Measurements from ENCODE around the gene PCMTD2. TPM values are rescaled to one million over a fixed set of nuclear protein-coding genes. Genes with fewer than 3 reads are reported as not detected.

The PCMTD2 gene
- total RNA-seq, 4 donors from 2014 or later, result 51.3 to 96.9 (median 75.4) TPM

DNA sequence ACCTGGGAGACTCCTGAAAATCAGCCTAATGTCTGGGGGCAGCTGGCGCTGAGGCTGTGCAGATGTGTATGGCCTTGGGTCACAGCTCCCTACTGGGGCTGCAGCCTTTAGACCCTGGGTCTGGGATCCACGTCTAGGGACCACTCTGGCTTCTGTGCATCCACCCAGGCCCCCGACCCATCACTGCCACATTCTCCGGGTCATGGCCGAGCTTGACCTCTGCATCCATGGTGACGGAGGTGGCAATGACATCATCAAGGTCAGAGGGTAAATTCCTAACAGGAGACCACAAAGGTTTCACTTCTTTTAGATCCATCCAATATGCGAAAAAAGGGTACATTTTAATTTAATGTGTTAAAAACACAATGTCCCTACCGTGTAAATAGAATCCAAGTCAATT lies 14.5 kb upstream of the PCMTD2 start:
- Histone ChIP-seq H3K4me1 (peaks cover 0 to 10% of the 10 kb centered on the region in 2 donors), H3K27me3 (no peaks in the 10 kb centered on the region), H3K36me3 (no peaks in the 10 kb centered on the region), H3K9me3 (no peaks in the 10 kb centered on the region), H3K27ac (no peak overlapping the region), H3K4me3 (no peak overlapping the region)
- no peak for ATAC-seq
- in situ Hi-C loops (cut with MboI; ENCODE audit: low sequenced_read_pairs in 4 of 4) (no loop called here), intact Hi-C loops (cut with DNase I; ENCODE audit: low total_unique reads) (no loop called here)
- TF ChIP-seq POLR2A (IDR thresholded peaks at IDR 0.05), result no peak
- TF ChIP-seq, protein P1, sequence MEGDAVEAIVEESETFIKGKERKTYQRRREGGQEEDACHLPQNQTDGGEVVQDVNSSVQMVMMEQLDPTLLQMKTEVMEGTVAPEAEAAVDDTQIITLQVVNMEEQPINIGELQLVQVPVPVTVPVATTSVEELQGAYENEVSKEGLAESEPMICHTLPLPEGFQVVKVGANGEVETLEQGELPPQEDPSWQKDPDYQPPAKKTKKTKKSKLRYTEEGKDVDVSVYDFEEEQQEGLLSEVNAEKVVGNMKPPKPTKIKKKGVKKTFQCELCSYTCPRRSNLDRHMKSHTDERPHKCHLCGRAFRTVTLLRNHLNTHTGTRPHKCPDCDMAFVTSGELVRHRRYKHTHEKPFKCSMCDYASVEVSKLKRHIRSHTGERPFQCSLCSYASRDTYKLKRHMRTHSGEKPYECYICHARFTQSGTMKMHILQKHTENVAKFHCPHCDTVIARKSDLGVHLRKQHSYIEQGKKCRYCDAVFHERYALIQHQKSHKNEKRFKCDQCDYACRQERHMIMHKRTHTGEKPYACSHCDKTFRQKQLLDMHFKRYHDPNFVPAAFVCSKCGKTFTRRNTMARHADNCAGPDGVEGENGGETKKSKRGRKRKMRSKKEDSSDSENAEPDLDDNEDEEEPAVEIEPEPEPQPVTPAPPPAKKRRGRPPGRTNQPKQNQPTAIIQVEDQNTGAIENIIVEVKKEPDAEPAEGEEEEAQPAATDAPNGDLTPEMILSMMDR (IDR thresholded peaks at IDR 0.05 in 4 of 5, conservative IDR thresholded peaks at IDR 0.05 in 1 of 5), result no peak
- no peak for DNase-seq

DNA sequence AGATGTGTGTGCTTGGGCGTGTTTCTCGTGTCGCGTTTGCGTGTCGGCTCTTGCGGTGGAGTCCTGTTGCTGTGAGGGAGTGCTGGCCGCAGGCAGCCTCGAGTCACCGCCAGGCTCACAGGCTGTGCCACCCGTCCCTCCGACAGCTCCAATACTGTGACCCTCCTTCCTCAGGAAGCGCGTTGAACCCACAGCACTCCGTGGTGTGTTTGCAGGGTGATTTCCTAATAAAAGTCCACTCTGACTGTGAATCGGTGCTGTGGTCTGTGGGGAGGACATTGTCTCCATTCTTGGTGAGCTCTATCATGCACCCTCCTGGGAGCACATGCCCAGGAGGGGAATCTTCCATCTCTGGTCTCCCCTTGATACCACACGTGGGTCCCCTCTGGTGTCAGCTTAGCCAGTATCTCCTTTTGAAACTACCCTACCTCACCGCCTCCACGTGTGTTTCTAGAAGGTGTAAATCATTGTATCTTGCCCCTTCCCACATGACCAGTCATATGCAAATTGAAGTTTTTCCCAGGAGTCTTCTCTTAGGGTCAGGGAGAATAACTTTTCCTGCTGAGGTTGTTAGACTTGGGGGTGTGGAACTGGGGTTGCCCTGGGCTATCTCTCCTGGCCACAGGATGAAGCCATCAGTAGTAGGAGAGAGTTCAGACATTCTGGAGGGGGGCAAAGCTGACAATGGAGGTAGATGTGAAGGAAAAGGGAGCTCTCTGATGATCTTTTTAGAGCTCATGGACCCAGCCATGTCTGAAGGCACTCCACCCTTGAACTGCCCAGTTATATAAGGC lies 13.3 kb upstream of the PCMTD2 start:
- in situ Hi-C loops (cut with MboI; ENCODE audit: low sequenced_read_pairs in 4 of 4), result no loop called here
- no peaks in the 10 kb centered on the region for H3K36me3 ChIP-seq
- intact Hi-C loops (cut with DNase I; ENCODE audit: low total_unique reads), result no loop called here
- ATAC-seq (no peak), DNase-seq (no peak)
- H3K27ac ChIP-seq, result no peak overlapping the region
- H3K27me3 ChIP-seq, result no peaks in the 10 kb centered on the region
- H3K9me3 ChIP-seq, result no peaks in the 10 kb centered on the region
- TF ChIP-seq, protein P1 (IDR thresholded peaks at IDR 0.05 in 4 of 5, conservative IDR thresholded peaks at IDR 0.05 in 1 of 5), result no peak
- TF ChIP-seq POLR2A (IDR thresholded peaks at IDR 0.05), result no peak
- H3K4me1 ChIP-seq, result peaks cover 0 to 10% of the 10 kb centered on the region in 2 donors
- H3K4me3 ChIP-seq, result no peak overlapping the region

DNA sequence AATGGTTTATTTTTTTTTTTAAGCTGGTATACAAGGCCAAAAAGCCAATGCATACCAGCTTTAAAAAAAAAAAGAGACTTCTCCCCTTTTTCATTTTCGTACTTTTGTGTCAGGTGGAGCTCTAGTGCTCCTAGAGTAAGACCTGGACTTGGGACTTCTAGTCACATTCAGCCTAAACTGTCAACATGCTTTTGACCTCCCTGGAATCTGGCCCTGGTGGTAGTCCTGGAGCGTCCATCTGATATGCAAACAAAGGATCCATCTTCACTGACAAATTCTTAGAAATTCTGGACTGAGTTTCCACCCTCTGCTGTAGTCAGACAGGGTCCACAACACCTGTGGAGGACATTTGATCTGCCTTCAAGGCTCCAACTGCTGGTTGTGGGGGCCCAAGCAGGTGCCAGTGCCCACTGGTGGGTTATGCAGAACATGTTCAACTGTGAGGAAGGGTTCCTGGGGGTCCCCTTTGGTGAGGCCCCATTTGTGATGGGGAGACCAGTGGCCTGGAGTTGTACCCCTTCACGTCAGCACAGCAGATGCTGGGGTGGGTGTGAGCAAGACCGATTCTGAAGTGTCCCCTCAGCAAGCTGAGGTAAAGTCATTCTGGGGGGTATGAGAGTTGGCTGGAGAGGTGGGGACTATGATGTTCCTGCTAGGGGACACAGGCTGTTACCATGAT lies 12.6 kb upstream of the PCMTD2 start:
- Histone ChIP-seq H3K36me3 (no peaks in the 10 kb centered on the region), H3K9me3 (no peaks in the 10 kb centered on the region), H3K27ac (no peak overlapping the region), H3K27me3 (no peaks in the 10 kb centered on the region), H3K4me1 (peaks cover 0 to 9% of the 10 kb centered on the region in 2 donors), H3K4me3 (no peak overlapping the region)
- intact Hi-C loops (cut with DNase I; ENCODE audit: low total_unique reads), result no loop called here
- TF ChIP-seq, protein P1 (IDR thresholded peaks at IDR 0.05 in 4 of 5, conservative IDR thresholded peaks at IDR 0.05 in 1 of 5), result no peak
- TF ChIP-seq POLR2A (IDR thresholded peaks at IDR 0.05), result no peak
- DNase-seq (no peak), ATAC-seq (no peak)
- in situ Hi-C loops (cut with MboI; ENCODE audit: low sequenced_read_pairs in 4 of 4), result no loop called here

DNA sequence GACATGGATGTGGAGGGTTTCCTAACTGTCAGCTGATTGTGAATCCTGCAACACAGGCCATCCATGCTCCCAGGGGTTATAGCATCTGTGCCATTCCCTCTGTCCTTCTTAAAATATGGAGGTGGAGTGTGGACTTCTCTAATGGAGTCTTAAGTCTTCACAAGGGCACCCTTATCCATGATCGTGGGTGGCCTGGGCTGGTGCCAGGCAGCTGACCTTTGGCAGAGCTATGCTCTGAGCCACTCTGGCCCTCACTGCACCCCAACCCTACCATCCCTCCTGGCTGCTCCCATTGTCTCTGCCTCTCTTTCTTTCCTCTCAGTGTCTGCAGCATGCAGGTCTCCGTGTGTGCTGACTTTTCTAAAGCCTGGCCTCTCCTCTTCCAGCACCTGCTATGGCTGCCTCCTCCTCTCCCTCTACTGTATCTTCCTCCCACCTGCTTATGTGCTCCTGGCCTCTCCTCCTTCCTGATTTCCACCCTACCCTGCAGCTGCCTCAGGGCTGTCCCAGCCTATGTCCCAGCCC lies 11.2 kb upstream of the PCMTD2 start:
- intact Hi-C loops (cut with DNase I; ENCODE audit: low total_unique reads) (no loop called here), in situ Hi-C loops (cut with MboI; ENCODE audit: low sequenced_read_pairs in 4 of 4) (no loop called here)
- H3K4me3 ChIP-seq, result no peak overlapping the region
- H3K9me3 ChIP-seq, result no peaks in the 10 kb centered on the region
- DNase-seq, result no peak
- no peaks in the 10 kb centered on the region for H3K36me3 ChIP-seq
- TF ChIP-seq, protein P1 (IDR thresholded peaks at IDR 0.05 in 4 of 5, conservative IDR thresholded peaks at IDR 0.05 in 1 of 5), result no peak
- TF ChIP-seq POLR2A (IDR thresholded peaks at IDR 0.05), result no peak
- no peak overlapping the region for H3K27ac ChIP-seq
- no peaks in the 10 kb centered on the region for H3K27me3 ChIP-seq
- no peaks in the 10 kb centered on the region for H3K4me1 ChIP-seq
- ATAC-seq, result no peak
